Kidney (tissue), 14 donors: ENCODE data around the gene MAP1LC3A. TPM values are rescaled to one million over a fixed set of nuclear protein-coding genes. Genes with fewer than 3 reads are reported as not detected.

ENCODE experiments used
- DNase-seq, 5 donors: peaks; one replicate each; pipeline ENCODE4 v3.0.0-alpha.2; 2013 to 2020
- FAIRE-seq: peaks from 2 replicates; lab custom pipeline; 2012; peaks lifted over from hg19 to GRCh38; lab: Jason Lieb, UNC
- H3K27ac ChIP-seq, 2 donors: one replicate each; pipeline ENCODE4 v1.7.0; 2013; ENCODE audit warnings: low read depth in 2 of 2, low read length in 2 of 2, inconsistent platforms in 1 of 2
- H3K27me3 ChIP-seq: one replicate; pipeline ENCODE4 v1.7.1; 2013; ENCODE audit warnings: low read length, inconsistent platforms; ENCODE audit not compliant: control insufficient read depth, insufficient read depth
- H3K36me3 ChIP-seq, 3 donors: one replicate each; pipeline versions ENCODE4 v1.7.0 to v1.7.1; 2013; ENCODE audit warnings: low read length in 3 of 3, control low read depth in 1 of 3, inconsistent platforms in 1 of 3; ENCODE audit not compliant: insufficient read depth in 3 of 3, control insufficient read depth in 2 of 3
- H3K4me1 ChIP-seq, 3 donors: one replicate each; pipeline versions ENCODE4 v1.7.0 to v1.7.1; 2013; ENCODE audit warnings: low read length in 3 of 3, inconsistent platforms in 1 of 3, low read depth in 1 of 3; ENCODE audit not compliant: control insufficient read depth in 2 of 3, insufficient read depth in 2 of 3
- H3K4me3 ChIP-seq, 3 donors: one replicate each; pipeline versions ENCODE4 v1.7.0 to v1.8.1; 2013; ENCODE audit warnings: low read length in 3 of 3, control low read depth in 1 of 3, inconsistent platforms in 1 of 3
- H3K9ac ChIP-seq, 3 donors: one replicate each; pipeline versions ENCODE4 v1.7.0 to v1.7.1; 2013; ENCODE audit warnings: low read length in 3 of 3, control low read depth in 1 of 3, inconsistent platforms in 1 of 3
- H3K9me3 ChIP-seq, 3 donors: one replicate each; pipeline versions ENCODE4 v1.7.0 to v1.7.1; 2013; ENCODE audit warnings: low read length in 3 of 3, control low read depth in 1 of 3, inconsistent platforms in 1 of 3; ENCODE audit not compliant: control insufficient read depth in 2 of 3, insufficient read depth in 1 of 3
- intact Hi-C: fragments of 100-400 bp; cut with DNase I; formaldehyde crosslinking; loops from one replicate; pipeline ENCODE4 v1.11.1; 2022
- polyA plus RNA-seq: library from polyadenylated mRNA; stranded (reverse); fragments of 350-450 nt; fragmentation: Illumina TruSeq; extraction: RNeasy Lipid Tissue Mini Kit (QIAGEN cat#74804); gene quantifications from one replicate; pipeline ENCODE4 v1.2.3, GENCODE V29; 2014; ENCODE audit warnings: low read depth, low replicate concordance; ENCODE audit not compliant: insufficient read depth
- total RNA-seq: library from RNA; stranded (reverse); fragmentation: NEBNext Ultra II Directional; extraction: Animal tissue kit (Norgen Biotek cat#: 25700); gene quantifications from one replicate; pipeline ENCODE4 v1.2.1, GENCODE V29; 2021
- TF ChIP-seq, protein P1 (sequence below): IDR thresholded peaks from 3 replicates; pipeline ENCODE4 v1.5.1; 2012; ENCODE audit warnings: mild to moderate bottlenecking, moderate library complexity, borderline replicate concordance; ENCODE audit not compliant: insufficient read depth; ENCODE audit errors: extremely low read depth
- donor health status: control.
- donor health status: control.
- donor health status: control.
- donor health status: control.
- donor health status: control.
- donor health status: DM: yes; HTN: yes; CAD: no.
- donor health status: Normal renal cell carcinoma (clear cell type).

Gene MAP1LC3A
- total and polyA plus RNA-seq, 2 donors from 2014 or later: 42.5 to 153 TPM

DNA sequence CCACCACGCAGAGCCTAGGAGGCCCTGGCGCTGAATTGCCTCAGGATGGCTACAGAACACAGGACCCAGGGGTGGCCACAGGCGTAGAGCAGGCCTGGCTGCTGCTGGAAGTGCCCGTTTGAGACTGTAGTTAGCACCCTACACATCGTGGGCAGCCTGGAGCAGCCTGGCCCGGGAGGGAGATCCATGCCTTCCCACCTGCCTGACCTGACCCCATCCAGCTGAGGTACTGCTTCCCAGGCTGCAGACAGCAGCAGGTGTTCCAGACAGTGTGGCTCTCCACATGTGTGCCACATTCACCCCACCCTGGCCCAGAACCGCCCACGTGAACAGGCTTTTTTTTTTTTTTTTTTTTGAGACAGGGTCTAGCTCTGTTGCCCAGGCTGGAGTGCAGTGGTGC, 20.9 kb upstream of the MAP1LC3A start:
- FAIRE-seq (no peak), DNase-seq (peak in 1 of 5 donors; percentile 21)
- H3K9ac ChIP-seq: no peak overlapping the region
- TF ChIP-seq, protein P1, sequence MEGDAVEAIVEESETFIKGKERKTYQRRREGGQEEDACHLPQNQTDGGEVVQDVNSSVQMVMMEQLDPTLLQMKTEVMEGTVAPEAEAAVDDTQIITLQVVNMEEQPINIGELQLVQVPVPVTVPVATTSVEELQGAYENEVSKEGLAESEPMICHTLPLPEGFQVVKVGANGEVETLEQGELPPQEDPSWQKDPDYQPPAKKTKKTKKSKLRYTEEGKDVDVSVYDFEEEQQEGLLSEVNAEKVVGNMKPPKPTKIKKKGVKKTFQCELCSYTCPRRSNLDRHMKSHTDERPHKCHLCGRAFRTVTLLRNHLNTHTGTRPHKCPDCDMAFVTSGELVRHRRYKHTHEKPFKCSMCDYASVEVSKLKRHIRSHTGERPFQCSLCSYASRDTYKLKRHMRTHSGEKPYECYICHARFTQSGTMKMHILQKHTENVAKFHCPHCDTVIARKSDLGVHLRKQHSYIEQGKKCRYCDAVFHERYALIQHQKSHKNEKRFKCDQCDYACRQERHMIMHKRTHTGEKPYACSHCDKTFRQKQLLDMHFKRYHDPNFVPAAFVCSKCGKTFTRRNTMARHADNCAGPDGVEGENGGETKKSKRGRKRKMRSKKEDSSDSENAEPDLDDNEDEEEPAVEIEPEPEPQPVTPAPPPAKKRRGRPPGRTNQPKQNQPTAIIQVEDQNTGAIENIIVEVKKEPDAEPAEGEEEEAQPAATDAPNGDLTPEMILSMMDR: no peak
- intact Hi-C loops: no loop called here
- H3K4me3 ChIP-seq: no peak overlapping the region
- H3K4me1 ChIP-seq: no peaks in the 10 kb centered on the region
- H3K27me3 ChIP-seq: no peaks in the 10 kb centered on the region
- peaks cover 3 to 54% (median 25%) of the 10 kb centered on the region in 3 donors for H3K36me3 ChIP-seq
- H3K9me3 ChIP-seq: no peaks in the 10 kb centered on the region
- H3K27ac ChIP-seq: no peak overlapping the region

DNA sequence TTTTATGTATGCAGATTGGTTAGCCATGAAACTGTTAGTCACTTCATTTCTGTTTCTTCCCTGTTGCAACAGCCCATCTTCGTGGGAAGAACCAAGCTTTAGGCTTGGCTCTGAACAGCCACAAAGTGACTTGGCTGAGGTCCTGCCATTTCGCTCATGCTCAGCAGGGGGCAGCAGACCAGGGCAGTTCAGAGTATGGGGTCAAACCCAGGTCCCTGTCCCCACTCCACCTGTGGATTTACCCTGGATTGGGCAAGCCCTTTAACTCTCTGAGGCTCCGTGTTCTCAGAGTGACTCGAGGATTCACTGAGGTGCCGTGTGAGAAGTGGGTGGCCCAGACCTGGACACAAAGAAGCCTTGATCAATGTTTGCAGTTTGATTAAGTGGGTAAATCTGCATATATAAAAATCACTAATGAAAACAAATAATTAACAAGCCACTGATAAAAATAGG, 19.8 kb upstream of the MAP1LC3A start:
- intact Hi-C loops: no loop called here
- Histone ChIP-seq H3K9ac (no peak overlapping the region), H3K9me3 (no peaks in the 10 kb centered on the region), H3K4me1 (no peaks in the 10 kb centered on the region), H3K4me3 (no peak overlapping the region), H3K36me3 (peaks cover 3 to 49% (median 19%) of the 10 kb centered on the region in 3 donors), H3K27me3 (no peaks in the 10 kb centered on the region), H3K27ac (no peak overlapping the region)
- no peak for FAIRE-seq
- DNase-seq: peak in 2 of 5 donors; percentile 27 to 72
- TF ChIP-seq, protein P1: peak; percentile 82

DNA sequence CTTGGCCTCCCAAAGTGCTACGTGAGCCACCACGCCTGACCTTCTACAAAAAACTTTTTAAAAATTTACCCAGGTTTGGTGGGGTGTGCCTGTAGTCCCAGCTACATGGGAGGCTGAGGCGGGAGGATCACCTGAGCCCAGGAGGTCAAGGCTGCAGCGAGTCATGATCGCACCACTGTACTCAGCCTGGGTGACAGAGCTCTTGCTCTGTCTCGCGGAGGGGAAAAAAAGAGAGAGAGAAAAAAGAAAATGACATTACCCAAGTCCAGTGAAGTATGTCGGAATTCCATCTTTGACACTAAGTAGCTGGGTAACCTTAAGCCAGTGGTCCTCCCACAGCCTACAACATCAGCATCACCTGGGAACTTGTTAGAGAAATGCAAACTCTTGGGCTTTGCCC, 18.8 kb upstream of the MAP1LC3A start:
- no peak overlapping the region for H3K4me3 ChIP-seq
- FAIRE-seq: no peak
- peaks cover 0 to 41% (median 13%) of the 10 kb centered on the region in 3 donors for H3K36me3 ChIP-seq
- intact Hi-C loops: no loop called here
- TF ChIP-seq, protein P1: no peak
- H3K4me1 ChIP-seq: no peaks in the 10 kb centered on the region
- H3K27ac ChIP-seq: no peak overlapping the region
- H3K9ac ChIP-seq: no peak overlapping the region
- DNase-seq: no peak
- H3K9me3 ChIP-seq: no peaks in the 10 kb centered on the region
- no peaks in the 10 kb centered on the region for H3K27me3 ChIP-seq
